ENCODE data around the gene ABHD17C.

DNA sequence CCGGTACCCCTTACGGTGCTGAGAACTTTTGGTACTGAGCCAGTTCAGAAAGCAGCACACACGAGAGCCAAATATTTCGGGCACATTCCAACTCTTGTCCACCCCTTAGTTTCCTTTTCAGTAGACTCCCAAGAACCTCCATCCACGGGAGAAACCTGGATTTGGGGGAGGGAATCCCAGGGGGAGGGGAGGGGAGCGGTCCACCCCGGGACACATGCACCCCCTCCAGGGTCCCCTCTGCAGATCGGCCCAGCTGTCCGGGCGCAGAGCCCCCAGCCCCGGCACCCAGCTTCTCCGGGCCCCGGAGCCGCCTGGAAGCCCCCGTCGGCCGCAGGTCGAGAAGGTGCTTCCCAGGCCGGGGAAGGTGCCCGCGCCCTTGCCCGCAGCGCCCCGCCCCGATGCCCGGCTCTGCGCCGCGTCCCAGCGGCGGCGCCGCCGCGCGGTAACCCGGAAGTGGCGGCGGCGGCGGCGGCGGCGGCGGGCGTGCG is 455 bp upstream of the ABHD17C start:
- TF ChIP-seq, protein P1, sequence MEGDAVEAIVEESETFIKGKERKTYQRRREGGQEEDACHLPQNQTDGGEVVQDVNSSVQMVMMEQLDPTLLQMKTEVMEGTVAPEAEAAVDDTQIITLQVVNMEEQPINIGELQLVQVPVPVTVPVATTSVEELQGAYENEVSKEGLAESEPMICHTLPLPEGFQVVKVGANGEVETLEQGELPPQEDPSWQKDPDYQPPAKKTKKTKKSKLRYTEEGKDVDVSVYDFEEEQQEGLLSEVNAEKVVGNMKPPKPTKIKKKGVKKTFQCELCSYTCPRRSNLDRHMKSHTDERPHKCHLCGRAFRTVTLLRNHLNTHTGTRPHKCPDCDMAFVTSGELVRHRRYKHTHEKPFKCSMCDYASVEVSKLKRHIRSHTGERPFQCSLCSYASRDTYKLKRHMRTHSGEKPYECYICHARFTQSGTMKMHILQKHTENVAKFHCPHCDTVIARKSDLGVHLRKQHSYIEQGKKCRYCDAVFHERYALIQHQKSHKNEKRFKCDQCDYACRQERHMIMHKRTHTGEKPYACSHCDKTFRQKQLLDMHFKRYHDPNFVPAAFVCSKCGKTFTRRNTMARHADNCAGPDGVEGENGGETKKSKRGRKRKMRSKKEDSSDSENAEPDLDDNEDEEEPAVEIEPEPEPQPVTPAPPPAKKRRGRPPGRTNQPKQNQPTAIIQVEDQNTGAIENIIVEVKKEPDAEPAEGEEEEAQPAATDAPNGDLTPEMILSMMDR (IDR thresholded peaks at IDR 0.05): no peak
- no peak for TF ChIP-seq POLR2A (IDR thresholded peaks at IDR 0.05)
- TF ChIP-seq POLR2AphosphoS5 (IDR thresholded peaks at IDR 0.05): no peak
